Right lobe of liver (tissue), 6 donors: ENCODE measurements around the gene DDX10. TPM values are rescaled to one million over a fixed set of nuclear protein-coding genes. Genes with fewer than 3 reads are reported as not detected.

Experiments
- ATAC-seq, 4 donors: fragments of 200-7000 bp; cut with Tn5 transposase; one replicate each; pipeline ENCODE4 v1.9.1; 2020; ENCODE audit warnings: mild to moderate bottlenecking in 4 of 4, moderate library complexity in 4 of 4
- DNase-seq, 3 donors: peaks; one replicate each; pipeline ENCODE4 v3.0.0-alpha.2; 2020
- H3K27ac ChIP-seq, 3 donors: fragments of 200-600 bp; one replicate each; pipeline ENCODE4 v1.8.0; 2022
- H3K27me3 ChIP-seq, 2 donors: fragments of 200-600 bp; one replicate each; pipeline ENCODE4 v1.8.0; 2022
- H3K36me3 ChIP-seq, 4 donors: fragments of 200-600 bp; sonication (generic) in 1 of 4; one replicate each; pipeline versions ENCODE4 v1.5.1 to v1.8.0; 2017 to 2022; ENCODE audit warnings: control low read depth in 1 of 4
- H3K4me1 ChIP-seq, 4 donors: fragments of 200-600 bp; sonication (generic) in 1 of 4; one replicate each; pipeline versions ENCODE4 v1.5.1 to v1.8.0; 2017 to 2022; ENCODE audit warnings: control low read depth in 1 of 4
- H3K4me3 ChIP-seq, 3 donors: fragments of 200-600 bp; one replicate each; pipeline ENCODE4 v1.8.0; 2022
- H3K9me3 ChIP-seq, 4 donors: fragments of 200-600 bp; sonication (generic) in 1 of 4; one replicate each; pipeline versions ENCODE4 v1.5.1 to v1.8.0; 2017 to 2022; ENCODE audit warnings: control low read depth in 1 of 4
- CTCF ChIP-seq, 4 donors: fragments of 200-600 bp in 3 of 4; fragments of 450-650 bp in 1 of 4; IDR thresholded peaks; one replicate each; pipeline versions ENCODE4 v1.5.1 to v1.8.0; 2016 to 2022; ENCODE audit warnings: antibody characterized with exemption in 4 of 4, mild to moderate bottlenecking in 2 of 4
- POLR2A ChIP-seq: fragments of 450-650 bp; IDR thresholded peaks from one replicate; pipeline ENCODE4 v1.6.1; 2017; ENCODE audit warnings: antibody characterized with exemption, mild to moderate bottlenecking
- WGBS: methylation state at CpG from one replicate; pipeline ENCODE4 v1.1.6; 2018; ENCODE audit warnings: low coverage, low lambda C conversion rate; ENCODE audit not compliant: insufficient coverage; ENCODE audit errors: missing lambda C conversion rate; 5-methylcytosine and 5-hydroxymethylcytosine counted together
- intact Hi-C, 2 donors: fragments of 100-400 bp; cut with DNase I; formaldehyde crosslinking; loops; one replicate each; pipeline versions ENCODE4 v1.11.2 to v1.14.1; 2022
- total RNA-seq, 6 experiments: library from RNA; depleted of rRNA in 2 of 6; stranded (reverse); fragments of >200 nt in 2 of 6; fragmentation: NEBNext Ultra II Directional in 3 of 6; extraction: Animal tissue kit (Norgen Biotek cat#: 25700) in 3 of 6; gene quantifications; one replicate each; pipeline versions ENCODE4 v1.1.0 to v1.2.4, GENCODE V29; 2016 to 2023
- donor health status: DM: no; HTN: yes; CAD: no.
- donor health status: DM: no; HTN: no; CAD: no.
- donor health status: DM: no; HTN: no; CAD: no.
- donor health status: DM: no; HTN: yes; CAD: no.
- donor health status: DM: no; HTN: yes; CAD: no.

Gene DDX10
- total RNA-seq, 6 experiments from 2014 or later, result 7.4 to 13.6 (median 11.3) TPM

GRCh38 chr11:108709741-108710140, 44.9 kb downstream of the DDX10 start:
- peaks cover 0 to 16% (median 3%) of the 10 kb centered on the region in 4 donors for H3K36me3 ChIP-seq
- ATAC-seq (no peak), DNase-seq (no peak)
- H3K9me3 ChIP-seq, result peaks cover 0 to 3% (median 0%) of the 10 kb centered on the region in 4 donors
- H3K4me1 ChIP-seq, result no peaks in the 10 kb centered on the region
- H3K27ac ChIP-seq, result no peak overlapping the region
- H3K27me3 ChIP-seq, result no peaks in the 10 kb centered on the region
- H3K4me3 ChIP-seq, result no peak overlapping the region
- intact Hi-C loops, result no loop called here
- TF ChIP-seq POLR2A (no peak), CTCF (IDR thresholded peaks at IDR 0.05) (no peak)

- no peak for DNase-seq
- Histone ChIP-seq H3K4me1 (no peaks in the 10 kb centered on the region), H3K4me3 (no peak overlapping the region), H3K27ac (no peak overlapping the region), H3K9me3 (no peaks in the 10 kb centered on the region), H3K27me3 (no peaks in the 10 kb centered on the region), H3K36me3 (peaks cover 0 to 4% (median 0%) of the 10 kb centered on the region in 4 donors)
- TF ChIP-seq POLR2A (no peak), CTCF (IDR thresholded peaks at IDR 0.05) (no peak)
- ATAC-seq, result no peak
- 92% methylated on average over 4 of the region's 4 CpGs for WGBS
- intact Hi-C loops, result no loop called here
These were observed 48.4 kb downstream of the DDX10 start for GRCh38 chr11:108713076-108713790.

- no peak overlapping the region for H3K4me3 ChIP-seq
- H3K27ac ChIP-seq, result no peak overlapping the region
- no peak for TF ChIP-seq CTCF (IDR thresholded peaks at IDR 0.05)
- no peak for TF ChIP-seq POLR2A
- no peaks in the 10 kb centered on the region for H3K4me1 ChIP-seq
- no peaks in the 10 kb centered on the region for H3K9me3 ChIP-seq
- ATAC-seq (no peak), DNase-seq (no peak)
- intact Hi-C loops, result no loop called here
- no peaks in the 10 kb centered on the region for H3K27me3 ChIP-seq
- H3K36me3 ChIP-seq, result peaks cover 0 to 4% (median 0%) of the 10 kb centered on the region in 4 donors
- 90% methylated on average over 2 of the region's 2 CpGs for WGBS
These were observed 50.4 kb downstream of the DDX10 start for GRCh38 chr11:108715239-108715638.

GRCh38 chr11:108718466-108718865, 53.6 kb downstream of the DDX10 start:
- DNase-seq, result no peak
- Histone ChIP-seq H3K4me3 (no peak overlapping the region), H3K36me3 (peaks cover 0 to 9% (median 0%) of the 10 kb centered on the region in 4 donors), H3K9me3 (no peaks in the 10 kb centered on the region), H3K27ac (no peak overlapping the region), H3K4me1 (no peaks in the 10 kb centered on the region), H3K27me3 (no peaks in the 10 kb centered on the region)
- ATAC-seq, result no peak
- TF ChIP-seq POLR2A, result no peak
- 92% methylated on average over 2 of the region's 2 CpGs for WGBS
- intact Hi-C loops, result no loop called here

GRCh38 chr11:108724974-108725689, 60.3 kb downstream of the DDX10 start:
- no peak for TF ChIP-seq CTCF (IDR thresholded peaks at IDR 0.05)
- TF ChIP-seq POLR2A, result no peak
- ATAC-seq, result no peak
- Histone ChIP-seq H3K4me1 (no peaks in the 10 kb centered on the region), H3K27me3 (no peaks in the 10 kb centered on the region), H3K9me3 (no peaks in the 10 kb centered on the region), H3K4me3 (no peak overlapping the region), H3K27ac (no peak overlapping the region), H3K36me3 (peaks cover 0 to 7% (median 0%) of the 10 kb centered on the region in 4 donors)
- intact Hi-C loops, result no loop called here
- WGBS, result 47% methylated on average over 5 of the region's 5 CpGs
- no peak for DNase-seq
